Keratinocyte (primary cell): ENCODE measurements around the gene PPOX. TPM values are rescaled to one million over a fixed set of nuclear protein-coding genes. Genes with fewer than 3 reads are reported as not detected.

Experiments
- DNase-seq: peaks from one replicate; pipeline ENCODE4 v3.0.0-alpha.2; 2011; ENCODE audit warnings: low read depth, missing footprints, low spot score
- FAIRE-seq: peaks from 2 replicates; lab custom pipeline; 2011; peaks lifted over from hg19 to GRCh38; lab: Jason Lieb, UNC
- H2AFZ ChIP-seq: 2 replicates; pipeline ENCODE4 v1.6.0; 2012; ENCODE audit warnings: low read length, control low read depth, inconsistent platforms; ENCODE audit not compliant: control insufficient read depth
- H3K27ac ChIP-seq: 2 replicates; pipeline ENCODE4 v1.5.1; 2011; ENCODE audit warnings: low read length; ENCODE audit not compliant: control insufficient read depth, insufficient read depth
- H3K27me3 ChIP-seq: 3 replicates; pipeline ENCODE4 v1.6.0; 2011; ENCODE audit warnings: low read length; ENCODE audit not compliant: control insufficient read depth, insufficient read depth; ENCODE audit errors: extremely low read depth
- H3K36me3 ChIP-seq, 2 experiments: 2 replicates in 1 of 2; 3 replicates in 1 of 2; pipeline ENCODE4 v1.5.1; 2011; ENCODE audit warnings: low read length in 2 of 2, mild to moderate bottlenecking in 1 of 2; ENCODE audit not compliant: control insufficient read depth in 2 of 2, insufficient read depth in 2 of 2; ENCODE audit errors: extremely low read depth in 1 of 2
- H3K4me1 ChIP-seq: 3 replicates; pipeline ENCODE4 v1.5.1; 2011; ENCODE audit warnings: low read length; ENCODE audit not compliant: control insufficient read depth, insufficient read depth; ENCODE audit errors: extremely low read depth
- H3K4me2 ChIP-seq: 3 replicates; pipeline ENCODE4 v1.6.0; 2011; ENCODE audit warnings: low read depth, low read length; ENCODE audit not compliant: control insufficient read depth, insufficient read depth; ENCODE audit errors: extremely low read depth
- H3K4me3 ChIP-seq, 3 experiments: fragments of 200-600 bp in 1 of 3; sonication (generic) in 1 of 3; 2 replicates in 2 of 3; 3 replicates in 1 of 3; pipeline ENCODE4 v1.5.1; 2011 to 2016; ENCODE audit warnings: low read length in 3 of 3, mild to moderate bottlenecking in 3 of 3, control low read depth in 2 of 3, inconsistent platforms in 1 of 3, low read depth in 1 of 3, mixed read lengths in 1 of 3, mixed run types in 1 of 3, moderate library complexity in 1 of 3; ENCODE audit not compliant: control insufficient read depth in 2 of 3, insufficient read depth in 2 of 3; ENCODE audit errors: extremely low read depth in 1 of 3
- H3K79me2 ChIP-seq: 2 replicates; pipeline ENCODE4 v1.6.0; 2012; ENCODE audit warnings: low read length; ENCODE audit not compliant: control insufficient read depth, insufficient read depth
- H3K9ac ChIP-seq: 3 replicates; pipeline ENCODE4 v1.6.0; 2011; ENCODE audit warnings: low read length; ENCODE audit not compliant: control insufficient read depth, insufficient read depth; ENCODE audit errors: extremely low read depth
- H3K9me1 ChIP-seq: 3 replicates; pipeline ENCODE4 v1.6.0; 2011; ENCODE audit warnings: low read length; ENCODE audit not compliant: control insufficient read depth, insufficient read depth; ENCODE audit errors: extremely low read depth
- H3K9me3 ChIP-seq: 2 replicates; pipeline ENCODE4 v1.5.1; 2012; ENCODE audit warnings: low read depth, low read length; ENCODE audit not compliant: control insufficient read depth
- H4K20me1 ChIP-seq: 3 replicates; pipeline ENCODE4 v1.6.0; 2011; ENCODE audit warnings: low read length; ENCODE audit not compliant: control insufficient read depth, insufficient read depth; ENCODE audit errors: extremely low read depth
- CTCF ChIP-seq, 3 experiments: IDR thresholded peaks in 1 of 3; conservative IDR thresholded peaks in 1 of 3; optimal IDR thresholded peaks in 1 of 3; 2 replicates in 2 of 3; 3 replicates in 1 of 3; pipeline versions ENCODE3 to v1.5.1; 2011; ENCODE audit warnings: low read length in 3 of 3, mild to moderate bottlenecking in 3 of 3, moderate library complexity in 2 of 3, control low read depth in 1 of 3, inconsistent platforms in 1 of 3; ENCODE audit not compliant: insufficient read depth in 2 of 3; ENCODE audit errors: extremely low read depth in 1 of 3
- EZH2 ChIP-seq: IDR thresholded peaks from one replicate; pipeline ENCODE4 v1.6.1; 2012; ENCODE audit warnings: inconsistent platforms, mild to moderate bottlenecking, low read length, moderate library complexity
- dilution Hi-C: fragments of 300-500 bp; cut with MboI; formaldehyde crosslinking; loops from one replicate; pipeline ENCODE4 v1.7.0; 2020; ENCODE audit warnings: low sequenced_read_pairs; ENCODE audit not compliant: extremely low pct_ligation_motif_present
- polyA plus RNA-seq, 5 experiments: library from polyadenylated mRNA; depleted of rRNA in 3 of 5; stranded (reverse) in 3 of 5; stranded (forward) in 1 of 5; unstranded in 1 of 5; fragments of >200 nt; gene quantifications; 1 replicate in 1 of 5; 2 replicates in 3 of 5; 3 replicates in 1 of 5; pipeline versions ENCODE4 v1.2.1 to v1.2.3, GENCODE V29; 2011 to 2012; ENCODE audit warnings: missing spikeins in 2 of 5, low read depth in 1 of 5, low replicate concordance in 1 of 5

The PPOX gene
- polyA plus RNA-seq, 1 donor (not counting 4 experiments of a cell fraction or from before 2014, with no cell fraction given) = 17.1 TPM

- no peaks in the 10 kb centered on the region for H3K9me3 ChIP-seq
- dilution Hi-C loops = no loop called here
- no peaks in the 10 kb centered on the region for H3K27me3 ChIP-seq
- H3K27ac ChIP-seq = no peak overlapping the region
- no peaks in the 10 kb centered on the region for H4K20me1 ChIP-seq
- no peak overlapping the region for H2AFZ ChIP-seq
- no peak overlapping the region for H3K4me2 ChIP-seq
- H3K4me1 ChIP-seq = no peaks in the 10 kb centered on the region
- no peak overlapping the region for H3K4me3 ChIP-seq
- no peaks in the 10 kb centered on the region for H3K79me2 ChIP-seq
- DNase-seq (no peak), FAIRE-seq (no peak)
- peaks cover 0 to 11% of the 10 kb centered on the region in 2 experiments for H3K36me3 ChIP-seq
- TF ChIP-seq EZH2 (no peak), CTCF (optimal IDR thresholded peaks at IDR 0.05 in 1 of 3, IDR thresholded peaks at IDR 0.05 in 1 of 3, conservative IDR thresholded peaks at IDR 0.05 in 1 of 3; ENCODE audit: extremely low read depth in 1 of 3, insufficient read depth in 2 of 3, low read length in 3 of 3) (no peak)
- no peak overlapping the region for H3K9ac ChIP-seq
- no peaks in the 10 kb centered on the region for H3K9me1 ChIP-seq
Observed at GRCh38 chr1:161218301-161219077, 52.3 kb downstream of the PPOX start.

GRCh38 chr1:161219078-161219892, 53.1 kb downstream of the PPOX start:
- Histone ChIP-seq H3K9me3 (no peaks in the 10 kb centered on the region), H3K4me2 (no peak overlapping the region), H3K27me3 (no peaks in the 10 kb centered on the region), H2AFZ (no peak overlapping the region), H3K9ac (no peak overlapping the region), H3K79me2 (no peaks in the 10 kb centered on the region), H3K4me1 (no peaks in the 10 kb centered on the region), H4K20me1 (no peaks in the 10 kb centered on the region), H3K4me3 (no peak overlapping the region), H3K9me1 (no peaks in the 10 kb centered on the region), H3K36me3 (peaks cover 0 to 4% of the 10 kb centered on the region in 2 experiments), H3K27ac (no peak overlapping the region)
- TF ChIP-seq CTCF (optimal IDR thresholded peaks at IDR 0.05 in 1 of 3, IDR thresholded peaks at IDR 0.05 in 1 of 3, conservative IDR thresholded peaks at IDR 0.05 in 1 of 3; ENCODE audit: extremely low read depth in 1 of 3, insufficient read depth in 2 of 3, low read length in 3 of 3) (no peak), EZH2 (no peak)
- dilution Hi-C loops = no loop called here
- DNase-seq (no peak), FAIRE-seq (no peak)
